ENCODE results near the gene TIMM8A. TPM values are rescaled to one million over a fixed set of nuclear protein-coding genes. Genes with fewer than 3 reads are reported as not detected.
"Not testable (repeated sequence)": the region's sequence is repeated elsewhere in the genome, so short reads cannot be mapped to it uniquely, and the experiment has no call there.

Gene TIMM8A
- total RNA-seq, 1 donor from 2014 or later = 24.8 TPM

DNA sequence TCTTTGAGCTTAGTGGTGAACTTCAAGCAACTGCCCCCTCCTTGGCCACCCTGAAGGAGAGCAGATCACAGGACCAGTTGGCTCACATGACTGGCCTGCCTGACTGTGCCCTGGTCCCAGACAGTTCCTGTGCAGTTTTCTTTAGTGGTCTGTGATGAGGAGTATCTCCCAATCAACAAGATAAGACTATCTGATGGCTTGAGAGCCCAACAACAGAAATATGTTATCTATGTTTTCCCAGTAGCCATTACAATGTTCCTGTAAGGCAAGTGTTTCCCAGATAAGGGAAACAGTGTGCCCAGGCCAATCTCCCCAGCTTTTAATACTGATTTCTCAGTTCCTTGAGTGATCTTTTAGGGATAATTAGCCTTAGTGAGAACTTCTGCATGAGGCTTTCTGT lies 14.2 kb upstream of the TIMM8A start:
- no peak for DNase-seq (ENCODE audit: low spot score)
- intact Hi-C loops (cut with DNase I) = no loop called here

GRCh38 chrX:101362116-101362515 lies 13.6 kb upstream of the TIMM8A start:
- intact Hi-C loops (cut with DNase I) = no loop called here
- DNase-seq (ENCODE audit: low spot score) = no peak

- intact Hi-C loops (cut with DNase I) = no loop called here
- DNase-seq (ENCODE audit: low spot score) = no peak
These were observed 11.8 kb upstream of the TIMM8A start for GRCh38 chrX:101360390-101360789.

DNA sequence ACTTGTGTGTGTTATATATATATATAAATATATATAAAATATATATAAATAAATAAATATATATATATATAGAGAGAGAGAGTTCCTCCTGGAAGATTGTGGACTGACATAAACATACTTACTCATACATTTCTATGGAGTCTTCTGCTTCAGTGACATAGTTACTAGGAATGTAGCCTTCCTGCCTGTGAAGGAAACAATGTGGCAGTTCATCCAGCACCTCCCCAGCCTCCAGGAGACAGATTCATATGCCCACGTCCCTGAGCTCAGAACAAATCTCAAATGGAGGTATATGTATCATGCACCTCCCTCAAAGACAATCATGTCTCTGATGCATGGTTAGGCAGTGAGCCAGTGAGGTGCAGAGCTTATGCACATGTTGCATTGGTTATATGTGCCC lies 11.4 kb upstream of the TIMM8A start:
- DNase-seq (ENCODE audit: low spot score) = no peak
- intact Hi-C loops (cut with DNase I) = no loop called here

DNA sequence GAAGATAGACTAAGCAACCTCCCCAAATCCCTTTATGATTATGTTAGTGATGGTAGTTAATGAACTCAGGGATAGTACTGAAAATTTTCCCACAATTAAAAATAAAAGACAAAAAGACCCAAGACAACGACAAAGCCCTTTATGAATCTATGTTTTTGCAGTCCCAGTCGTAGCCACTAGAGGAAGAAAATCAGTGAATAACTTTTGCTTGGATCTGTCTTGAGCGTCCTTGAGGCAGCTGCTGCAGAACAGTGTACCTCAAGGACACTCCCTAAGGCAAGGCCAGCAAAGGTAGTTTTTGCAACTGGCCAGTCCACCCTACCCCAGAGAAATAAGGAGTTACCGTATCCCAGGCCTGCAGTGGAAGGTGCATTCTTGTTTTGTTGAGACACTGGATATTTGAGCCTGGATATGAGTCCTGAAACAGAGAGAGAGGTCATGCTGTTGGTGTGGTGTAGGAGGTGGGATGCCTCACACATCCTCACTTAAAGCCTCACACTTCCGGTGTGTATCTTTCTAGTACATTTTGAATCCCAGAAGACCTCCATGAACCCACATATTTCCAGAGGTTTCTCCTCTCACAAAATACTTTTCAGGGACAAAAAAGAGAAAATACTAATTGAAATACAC lies 8.7 kb upstream of the TIMM8A start:
- intact Hi-C loops (cut with DNase I) = no loop called here
- no peak for DNase-seq (ENCODE audit: low spot score)

DNA sequence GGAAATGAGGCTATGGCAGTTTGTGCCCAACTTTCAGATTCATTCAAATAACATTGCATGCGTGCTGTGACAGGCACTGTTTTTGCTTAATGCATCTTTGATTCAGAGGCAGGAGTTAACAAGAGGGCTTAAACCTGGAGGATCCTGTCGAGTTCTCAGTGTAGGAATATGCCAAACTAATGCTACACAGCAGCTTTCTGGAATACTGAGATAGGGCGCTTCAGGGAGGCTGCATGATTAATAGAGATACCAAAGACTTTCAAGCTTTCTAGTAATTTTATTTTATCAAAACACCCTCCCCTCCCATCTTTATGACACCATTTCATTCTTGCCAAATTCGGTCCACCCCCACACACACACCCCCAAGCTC lies 636 bp upstream of the TIMM8A start:
- intact Hi-C loops (cut with DNase I) = loop anchor here (5.0 kb wide), 1 partner anchor 43 kb away; the partner anchor contains the start of gene RPL36A
- DNase-seq (ENCODE audit: low spot score) = no peak

- no peak for DNase-seq (ENCODE audit: low spot score)
- intact Hi-C loops (cut with DNase I) = loop anchor here (5.0 kb wide), 1 partner anchor 44 kb away; the partner anchor contains the start of gene RPL36A
These were observed 587 bp downstream of the TIMM8A start for GRCh38 chrX:101347859-101348451.

- no peak for DNase-seq (ENCODE audit: low spot score)
- intact Hi-C loops (cut with DNase I) = no loop called here
These were observed 10.7 kb downstream of the TIMM8A start for GRCh38 chrX:101337776-101338271.

GRCh38 chrX:101334310-101334709 lies 14.2 kb downstream of the TIMM8A start:
- DNase-seq (ENCODE audit: low spot score); intact Hi-C loops (cut with DNase I): not testable (repeated sequence)

- intact Hi-C loops (cut with DNase I); DNase-seq (ENCODE audit: low spot score): not testable (repeated sequence)
These were observed 21.9 kb downstream of the TIMM8A start for GRCh38 chrX:101326600-101326999.

GRCh38 chrX:101303790-101304189 lies 44.8 kb downstream of the TIMM8A start:
- intact Hi-C loops (cut with DNase I) = no loop called here
- no peak for DNase-seq (ENCODE audit: low spot score)

Other genes starting within 250 kb of the TIMM8A start
- gene DRP2, start 129.0 kb downstream of the TIMM8A start, total RNA-seq = not detected
- not detected for gene TAF7L, start 57.4 kb downstream of the TIMM8A start, total RNA-seq
- gene BTK, start 37.4 kb upstream of the TIMM8A start, total RNA-seq = 1.3 TPM
- 57.5 TPM for gene RPL36A, start 42.3 kb upstream of the TIMM8A start, total RNA-seq
- 6.8 TPM for gene GLA, start 59.2 kb upstream of the TIMM8A start, total RNA-seq
- 55.6 TPM for gene HNRNPH2, start 59.5 kb upstream of the TIMM8A start, total RNA-seq
- gene ARMCX4, start 136.7 kb upstream of the TIMM8A start, total RNA-seq = 7.4 TPM
- 33.2 TPM for gene ARMCX1, start 201.8 kb upstream of the TIMM8A start, total RNA-seq

Measured in cardiac septum (tissue), 1 donor.